K562 (cell line): ENCODE data around the gene ERICH2. TPM values are rescaled to one million over a fixed set of nuclear protein-coding genes. Genes with fewer than 3 reads are reported as not detected.

ENCODE experiments used
- BACH1 ChIP-seq: fragments of 200-800 bp; sonication (Bioruptor generic); IDR thresholded peaks from 2 replicates; pipeline ENCODE4 v1.6.1; 2016; ENCODE audit warnings: missing genetic modification characterization, missing compliant biosample characterization
- CBX5 ChIP-seq: IDR thresholded peaks from 2 replicates; pipeline ENCODE4 v1.6.1; 2014; ENCODE audit warnings: low read depth, borderline replicate concordance
- DEAF1 ChIP-seq: fragments of 450-650 bp; formaldehyde crosslinking; IDR thresholded peaks from 2 replicates; pipeline ENCODE4 v1.4.0; 2020; ENCODE audit warnings: mild to moderate bottlenecking, moderate library complexity
- GABPA ChIP-seq: fragments of 200-800 bp; sonication (Bioruptor generic); conservative IDR thresholded peaks from 2 replicates; pipeline ENCODE4 v1.6.1; 2016; ENCODE audit warnings: low read depth, missing genetic modification characterization, missing compliant biosample characterization
- GABPB1 ChIP-seq: sonication (generic); formaldehyde crosslinking; IDR thresholded peaks from 2 replicates; pipeline ENCODE4 v1.8.0; 2022; ENCODE audit warnings: mild to moderate bottlenecking, missing genetic modification reagents
- MCM5 ChIP-seq: fragments of 450-650 bp; IDR thresholded peaks from 2 replicates; pipeline ENCODE4 v1.6.1; 2016; ENCODE audit warnings: low read depth
- MEIS2 ChIP-seq: fragments of 450-650 bp; IDR thresholded peaks from 2 replicates; pipeline ENCODE4 v1.6.1; 2014; ENCODE audit warnings: mild to moderate bottlenecking; ENCODE audit not compliant: partially characterized antibody
- MGA ChIP-seq: fragments of 450-650 bp; IDR thresholded peaks from 2 replicates; pipeline ENCODE4 v1.6.1; 2016; ENCODE audit warnings: mild to moderate bottlenecking, moderate library complexity
- MTA2 ChIP-seq: fragments of 450-650 bp; IDR thresholded peaks from 2 replicates; pipeline ENCODE4 v1.6.1; 2016; ENCODE audit warnings: low read depth
- MTF1 ChIP-seq: fragments of 250-450 bp; sonication (Bioruptor Pico); IDR thresholded peaks from 2 replicates; pipeline ENCODE4 v1.9.0; 2021; ENCODE audit warnings: moderate library complexity, mild to moderate bottlenecking, inconsistent platforms, borderline replicate concordance
- POLR3A ChIP-seq: IDR thresholded peaks from 2 replicates; pipeline ENCODE4 v1.6.1; 2011; ENCODE audit warnings: borderline replicate concordance, mild to moderate bottlenecking, moderate library complexity; ENCODE audit not compliant: insufficient read length, insufficient read depth; ENCODE audit errors: extremely low read depth
- PREB ChIP-seq: sonication (generic); formaldehyde crosslinking; IDR thresholded peaks from 2 replicates; pipeline ENCODE4 v1.8.1; 2023; ENCODE audit warnings: mild to moderate bottlenecking, missing genetic modification reagents
- TRIM24 ChIP-seq, 2 experiments: fragments of 450-650 bp; IDR thresholded peaks; 2 replicates each; pipeline ENCODE4 v1.6.1; 2016
- XRCC5 ChIP-seq: fragments of 200-400 bp; formaldehyde crosslinking; IDR thresholded peaks from 2 replicates; pipeline ENCODE4 v1.6.1; 2017; ENCODE audit warnings: low read depth, mild to moderate bottlenecking, low read length
- ZNF224 ChIP-seq: sonication (generic); formaldehyde crosslinking; IDR thresholded peaks from 2 replicates; pipeline ENCODE4 v1.8.0; 2022; ENCODE audit warnings: mild to moderate bottlenecking, missing genetic modification reagents
- polyA plus RNA-seq, 8 experiments: library from polyadenylated mRNA; depleted of rRNA in 4 of 8; stranded (reverse) in 5 of 8; unstranded in 3 of 8; fragments of >200 nt; fragmentation: Nextera tagmentation in 2 of 8; fragmentation: Illumina TruSeq in 1 of 8; extraction: Ambion mirVana in 2 of 8; extraction: Trizol in 1 of 8; gene quantifications; 2 replicates each; pipeline versions ENCODE4 v1.2.1 to v1.2.3, GENCODE V29; 2011 to 2014; ENCODE audit warnings: inconsistent platforms in 1 of 8, missing spikeins in 1 of 8
- total RNA-seq, 7 experiments: library from RNA; depleted of rRNA in 6 of 7; stranded (reverse); fragments of >200 nt in 6 of 7; fragmentation: Illumina TruSeq in 2 of 7; extraction: Trizol in 2 of 7; gene quantifications; 2 replicates each; pipeline versions ENCODE4 v1.2.1 to v1.2.3, GENCODE V29; 2011 to 2021; ENCODE audit warnings: low replicate concordance in 1 of 7

The ERICH2 gene
- total and polyA plus RNA-seq, 9 of the 15 experiments (the other 6 are each of a cell fraction or from before 2014, with no cell fraction given): 0.85 to 2.4 (median 1.6) TPM

GRCh38 chr2:170742000-170742399 is 28.2 kb upstream of the ERICH2 start (continued):
- TF ChIP-seq MGA: 0 out of 2 replicates have a peak, but pooled peaks have one; percentile 7
- peak in 1 of 2 experiments; percentile 58; a peak in 1 of 4 replicates for TF ChIP-seq TRIM24 (IDR thresholded peaks at IDR 0.05)
- no peak for TF ChIP-seq GABPA (tag)
- TF ChIP-seq MTA2: peak; percentile 34; the same call in 1 of the 2 replicates
- no peak for TF ChIP-seq PREB
- no peak for TF ChIP-seq BACH1 (tag)
- no peak for TF ChIP-seq GABPB1 (CRISPR knock-in tag)
- no peak for TF ChIP-seq DEAF1
- TF ChIP-seq MEIS2: no peak
- TF ChIP-seq MTF1 (CRISPR knock-in tag): no peak
- TF ChIP-seq MCM5: no peak
- no peak for TF ChIP-seq XRCC5
- TF ChIP-seq ZNF224 (CRISPR knock-in tag): no peak
- TF ChIP-seq CBX5: no peak
- TF ChIP-seq POLR3A: no peak
